Heart left ventricle (tissue), 16 donors: ENCODE results near the gene BRMS1L. TPM values are rescaled to one million over a fixed set of nuclear protein-coding genes. Genes with fewer than 3 reads are reported as not detected.
"Not testable (repeated sequence)": the region's sequence is repeated elsewhere in the genome, so short reads cannot be mapped to it uniquely, and the experiment has no call there.

Experiments used
- ATAC-seq, 4 donors: fragments of 200-7000 bp; cut with Tn5 transposase; one replicate each; pipeline ENCODE4 v1.9.1; 2020 to 2022; ENCODE audit warnings: moderate library complexity in 4 of 4, mild to moderate bottlenecking in 3 of 4, moderate number of reproducible peaks in 1 of 4
- DNase-seq, 5 donors: peaks; one replicate each; pipeline ENCODE4 v3.0.0-alpha.2; 2020
- H3K27ac ChIP-seq, 12 donors: fragments of 200-600 bp; sonication (generic) in 4 of 12; one replicate each; pipeline versions ENCODE4 v1.5.0 to v1.8.0; 2016 to 2022; ENCODE audit warnings: mild to moderate bottlenecking in 2 of 12
- H3K27me3 ChIP-seq, 9 donors: fragments of 200-600 bp; sonication (generic) in 2 of 9; one replicate each; pipeline versions ENCODE4 v1.5.1 to v1.8.0; 2016 to 2022; ENCODE audit warnings: mild to moderate bottlenecking in 3 of 9
- H3K36me3 ChIP-seq, 9 donors: fragments of 200-600 bp; sonication (generic) in 2 of 9; one replicate each; pipeline versions ENCODE4 v1.5.0 to v1.8.0; 2018 to 2022; ENCODE audit warnings: mild to moderate bottlenecking in 2 of 9
- H3K4me1 ChIP-seq, 12 donors: fragments of 200-600 bp; sonication (generic) in 4 of 12; one replicate each; pipeline versions ENCODE4 v1.5.0 to v1.8.0; 2016 to 2022; ENCODE audit warnings: mild to moderate bottlenecking in 3 of 12
- H3K4me3 ChIP-seq, 12 donors: fragments of 200-600 bp; sonication (generic) in 4 of 12; one replicate each; pipeline versions ENCODE4 v1.5.0 to v1.8.0; 2017 to 2022; ENCODE audit warnings: mild to moderate bottlenecking in 9 of 12, moderate library complexity in 4 of 12
- H3K9me3 ChIP-seq, 12 donors: fragments of 200-600 bp; sonication (generic) in 4 of 12; one replicate each; pipeline versions ENCODE4 v1.5.0 to v1.8.0; 2016 to 2022; ENCODE audit warnings: mild to moderate bottlenecking in 1 of 12
- CTCF ChIP-seq, 12 donors: fragments of 200-600 bp; sonication (generic) in 4 of 12; IDR thresholded peaks; one replicate each; pipeline versions ENCODE4 v1.5.0 to v1.8.0; 2018 to 2022; ENCODE audit warnings: antibody characterized with exemption in 12 of 12, mild to moderate bottlenecking in 5 of 12
- POLR2A ChIP-seq, 2 donors: fragments of 450-650 bp; IDR thresholded peaks; one replicate each; pipeline ENCODE4 v1.6.1; 2017; ENCODE audit warnings: antibody characterized with exemption in 2 of 2, mild to moderate bottlenecking in 2 of 2, moderate library complexity in 2 of 2
- WGBS, 4 donors: extraction: QIAGEN DNeasy Blood & Tissue Kit in 2 of 4; methylation state at CpG; one replicate each; pipeline versions ENCODE4 v1.1.5 to v1.1.7; 2013 to 2018; 5-methylcytosine and 5-hydroxymethylcytosine counted together
- intact Hi-C, 10 donors: fragments of 100-400 bp; cut with DNase I; formaldehyde crosslinking; loops; one replicate each; pipeline versions ENCODE4 v1.11.1 to v1.14.2; 2022
- polyA plus RNA-seq, 2 donors: library from polyadenylated mRNA; stranded (reverse); fragments of 200-250 nt; gene quantifications; one replicate each; pipeline ENCODE4 v1.2.3, GENCODE V29; 2013
- total RNA-seq, 9 donors: library from RNA; depleted of rRNA in 2 of 9; stranded (reverse); fragments of >200 nt in 2 of 9; fragmentation: NEBNext Ultra II Directional in 3 of 9; extraction: Animal tissue kit (Norgen Biotek cat#: 25700) in 3 of 9; gene quantifications; one replicate each; pipeline versions ENCODE4 v1.1.0 to v1.2.4, GENCODE V29; 2016 to 2023
- donor health status: ischemic (EF 13 %, LVEDD 7.1; RV severe dilation, severe dysfunction).
- donor health status: healthy with polysubstance abuse.
- donor health status: DM: no; HTN: yes; CAD: no.
- donor health status: DM: no; HTN: no; CAD: no.
- donor health status: ischemic (EF 25% LVEDD 6.9; RV normal size, moderate dysfunction).
- donor health status: ischemic (EF 25% LVEDD 5.7; RV mildly dilated, moderate dysfunction).
- donor health status: healthy.
- donor health status: DM: yes; HTN: yes; CAD: no.
- donor health status: ischemic (EF 35%, LVEDD 5.7; RV mildly dilated, moderate dysfunction).
- donor health status: nonischemic (EF 11% LVEDD 7.7; RV severe dilation, severe dysfunction).
- donor health status: DM: yes; HTN: yes; CAD: no.
- donor health status: PGD.
- donor health status: ischemic (EF 29% LVEDD 5.4; RV normal size, mild dysfunction).
- donor health status: nonischemic (EF 23%, LVEDD 6.1; RV moderate dilation, normal function).

BRMS1L gene
- total and polyA plus RNA-seq, 11 donors, result 3.4 to 14.8 (median 11.1) TPM

GRCh38 chr14:35808638-35809563, 17.2 kb upstream of the BRMS1L start, which contains the start of gene RALGAPA1:
Gene RALGAPA1, minus strand, starts transcription at chr14:35809295. Its CDS starts 460 bp downstream, at chr14:35808835.
- H3K27ac ChIP-seq, result peak within 1 kb of the TSS; percentile 89 to 95 (median 92)
- H3K4me1 ChIP-seq, result peaks cover 0 to 31% (median 15%) of the 10 kb centered on the region in 12 donors
- peak in 10 of 12 donors; percentile 16 to 64 (median 38) for TF ChIP-seq CTCF (IDR thresholded peaks at IDR 0.05)
- peak; percentile 69 to 89 for TF ChIP-seq POLR2A (IDR thresholded peaks at IDR 0.05)
- H3K27me3 ChIP-seq, H3K9me3 ChIP-seq, H3K36me3 ChIP-seq: not testable (repeated sequence)
- peak within 1 kb of the TSS; percentile 66 to 91 (median 78) for H3K4me3 ChIP-seq
- intact Hi-C loops, result loop anchor here in 1 of 10 donors (5.0 kb wide), 1 partner anchor 687 kb away; the partner anchor contains the start of genes PPP2R3C and PRORP
- WGBS, 4 donors, result 0 to 2% (median 1%) methylated on average over 35 to 60 of the region's 66 CpGs
- peak; percentile 92 to 96 (median 94) for DNase-seq
- ATAC-seq, result peak; percentile 97 to 99 (median 98)

- WGBS, 4 donors, result 26 to 36% (median 30%) methylated on average over 2 of the region's 2 CpGs
- H3K4me1 ChIP-seq, result peaks cover 0 to 31% (median 15%) of the 10 kb centered on the region in 12 donors
- no peak for DNase-seq
- H3K27ac ChIP-seq, result peak overlapping the region in 11 of 12 donors; percentile 89 to 95 (median 91)
- H3K36me3 ChIP-seq, result peaks cover 0 to 2% (median 0%) of the 10 kb centered on the region in 9 donors
- H3K4me3 ChIP-seq, result peak overlapping the region in 9 of 12 donors; percentile 67 to 91 (median 79)
- no peaks in the 10 kb centered on the region for H3K27me3 ChIP-seq
- intact Hi-C loops, result loop anchor here in 1 of 10 donors (5.0 kb wide), 1 partner anchor 687 kb away; the partner anchor contains the start of genes PPP2R3C and PRORP
- H3K9me3 ChIP-seq, result no peaks in the 10 kb centered on the region
- TF ChIP-seq CTCF (IDR thresholded peaks at IDR 0.05), result no peak
- TF ChIP-seq POLR2A (IDR thresholded peaks at IDR 0.05), result no peak
- no peak for ATAC-seq
These were observed 16.5 kb upstream of the BRMS1L start for GRCh38 chr14:35809597-35809996.

GRCh38 chr14:35810963-35811362, 15.2 kb upstream of the BRMS1L start:
- no peak for DNase-seq
- intact Hi-C loops, result loop anchor here in 1 of 10 donors (10.0 kb wide), 1 partner anchor 116 kb away; no protein-coding TSS in a partner anchor
- no peak overlapping the region for H3K4me3 ChIP-seq
- H3K4me1 ChIP-seq, result peaks cover 0 to 28% (median 15%) of the 10 kb centered on the region in 12 donors
- no peaks in the 10 kb centered on the region for H3K36me3 ChIP-seq
- TF ChIP-seq POLR2A (IDR thresholded peaks at IDR 0.05), result no peak
- no peak for TF ChIP-seq CTCF (IDR thresholded peaks at IDR 0.05)
- no peaks in the 10 kb centered on the region for H3K9me3 ChIP-seq
- no peaks in the 10 kb centered on the region for H3K27me3 ChIP-seq
- ATAC-seq, result no peak
- no peak overlapping the region for H3K27ac ChIP-seq
- WGBS, 4 donors, result 93 to 96% (median 95%) methylated on average over 4 of the region's 4 CpGs
